ENCODE measurements around the gene COQ7.

The COQ7 gene

DNA sequence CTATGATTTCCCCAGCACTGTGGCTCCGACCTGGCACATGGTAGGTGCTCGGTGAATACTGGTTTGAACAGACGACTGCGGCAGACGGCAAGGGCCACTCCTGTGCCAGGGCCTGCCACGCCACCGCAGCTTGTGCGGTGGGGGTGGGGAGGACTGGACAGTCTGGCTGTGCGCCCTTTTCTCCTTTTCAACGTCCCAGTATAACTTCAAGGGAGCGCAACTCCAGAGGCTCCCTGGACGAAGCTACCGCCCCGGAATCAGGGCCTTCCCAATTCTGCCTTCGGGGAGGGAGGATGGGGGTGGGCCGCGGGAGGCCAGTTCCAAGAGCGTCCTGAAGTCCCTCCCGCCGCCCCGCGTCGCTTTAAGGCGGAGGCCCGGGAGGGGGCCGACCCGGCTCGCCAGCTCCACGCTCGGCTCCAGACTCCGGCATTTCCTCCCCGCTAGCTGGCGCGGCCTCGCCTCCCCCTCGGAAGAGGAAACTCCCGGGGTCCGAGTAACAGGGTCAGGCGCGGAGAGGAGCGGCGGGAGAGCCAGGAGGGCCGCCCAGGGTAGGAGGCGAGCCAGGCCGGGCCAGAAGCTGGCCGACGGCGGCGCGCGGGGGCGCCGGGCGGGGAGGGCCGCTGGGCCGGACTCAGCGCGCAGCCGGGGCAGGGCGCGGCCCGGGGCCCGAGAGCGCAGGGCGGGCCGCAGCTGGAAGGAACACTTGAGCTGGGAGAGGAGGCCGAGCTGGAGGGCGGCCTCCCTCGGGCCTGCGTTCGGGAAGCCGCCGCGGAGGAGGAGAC, 46.4 kb downstream of the COQ7 start, which contains the start of gene ITPRIPL2:
Gene ITPRIPL2 (plus strand): TSS at position 388 of the 782 bp plus-strand sequence. CDS start 498 bp downstream, outside the sequence.
- DNase-seq = peak; percentile 72

DNA sequence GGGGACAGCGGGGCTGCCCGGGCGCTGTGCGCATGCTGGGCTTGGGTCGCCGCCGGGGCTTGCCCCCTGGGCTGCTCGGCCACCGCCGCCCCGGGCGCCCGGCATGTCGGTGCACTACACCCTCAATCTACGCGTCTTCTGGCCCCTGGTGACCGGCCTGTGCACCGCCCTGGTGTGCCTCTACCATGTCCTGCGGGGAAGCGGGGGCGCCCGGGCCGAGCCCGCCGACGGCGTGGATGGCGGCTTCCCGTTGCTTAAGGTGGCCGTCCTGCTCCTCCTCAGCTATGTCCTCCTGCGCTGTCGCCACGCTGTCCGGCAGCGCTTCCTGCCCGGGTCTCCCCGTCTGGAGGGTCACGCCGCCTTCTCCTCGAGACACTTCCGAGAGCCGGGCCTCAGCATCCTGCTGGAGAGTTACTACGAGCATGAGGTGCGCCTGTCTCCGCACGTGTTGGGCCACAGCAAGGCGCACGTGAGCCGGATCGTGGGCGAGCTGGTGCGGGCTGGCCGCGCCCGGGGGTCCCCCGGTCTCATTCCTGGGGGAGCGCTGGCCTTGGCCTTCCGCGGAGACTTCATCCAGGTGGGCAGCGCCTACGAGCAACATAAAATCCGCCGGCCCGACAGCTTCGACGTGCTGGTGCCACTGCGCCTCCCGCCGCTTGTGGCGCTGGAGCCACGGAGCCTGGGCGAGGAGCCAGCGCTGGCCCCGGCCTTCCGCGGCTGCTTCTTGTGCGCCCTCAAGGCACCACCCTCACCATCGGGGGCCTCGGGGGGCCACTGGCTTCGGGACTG, 47.1 kb downstream of the COQ7 start:
- DNase-seq = no peak

DNA sequence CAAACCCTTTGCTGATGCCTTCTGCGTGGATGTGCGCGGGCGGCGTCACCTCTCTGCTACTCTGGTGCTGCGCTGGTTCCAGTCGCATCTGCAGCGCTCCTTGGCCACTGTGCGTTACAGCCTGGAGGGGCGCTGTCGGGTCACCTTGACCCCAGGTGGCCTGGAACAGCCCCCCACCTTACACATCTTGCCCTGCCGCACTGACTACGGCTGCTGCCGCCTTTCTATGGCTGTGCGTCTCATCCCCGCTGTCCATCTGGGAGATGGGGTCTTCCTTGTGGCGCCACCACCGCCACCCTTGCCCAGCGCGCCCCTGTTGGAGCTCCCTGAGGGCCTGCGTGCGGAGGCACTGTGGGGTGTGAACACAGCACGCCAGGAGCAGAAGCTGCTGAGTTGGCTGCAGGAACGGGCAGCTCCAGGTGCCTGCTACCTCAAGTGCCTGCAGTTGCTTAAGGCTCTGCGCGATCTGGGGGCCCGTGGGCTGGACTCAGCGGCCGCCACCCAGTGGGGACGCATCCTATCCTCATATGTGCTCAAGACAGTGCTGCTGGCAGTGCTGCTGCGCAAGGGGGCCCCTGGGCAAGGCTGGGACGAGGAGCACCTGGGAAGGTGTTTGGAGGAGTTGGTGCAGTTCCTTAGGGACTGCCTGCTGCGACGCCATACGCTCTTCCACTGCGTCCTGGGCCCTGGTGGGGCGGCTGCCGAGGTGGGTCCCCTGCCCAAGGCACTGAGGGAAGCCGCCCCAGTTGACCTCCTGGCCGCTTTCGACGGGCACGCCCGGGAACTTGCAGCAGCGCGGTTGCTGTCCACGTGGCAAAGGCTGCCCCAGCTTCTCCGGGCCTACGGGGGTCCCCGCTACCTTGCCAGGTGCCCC, 48.0 kb downstream of the COQ7 start:
- no peak for DNase-seq

DNA sequence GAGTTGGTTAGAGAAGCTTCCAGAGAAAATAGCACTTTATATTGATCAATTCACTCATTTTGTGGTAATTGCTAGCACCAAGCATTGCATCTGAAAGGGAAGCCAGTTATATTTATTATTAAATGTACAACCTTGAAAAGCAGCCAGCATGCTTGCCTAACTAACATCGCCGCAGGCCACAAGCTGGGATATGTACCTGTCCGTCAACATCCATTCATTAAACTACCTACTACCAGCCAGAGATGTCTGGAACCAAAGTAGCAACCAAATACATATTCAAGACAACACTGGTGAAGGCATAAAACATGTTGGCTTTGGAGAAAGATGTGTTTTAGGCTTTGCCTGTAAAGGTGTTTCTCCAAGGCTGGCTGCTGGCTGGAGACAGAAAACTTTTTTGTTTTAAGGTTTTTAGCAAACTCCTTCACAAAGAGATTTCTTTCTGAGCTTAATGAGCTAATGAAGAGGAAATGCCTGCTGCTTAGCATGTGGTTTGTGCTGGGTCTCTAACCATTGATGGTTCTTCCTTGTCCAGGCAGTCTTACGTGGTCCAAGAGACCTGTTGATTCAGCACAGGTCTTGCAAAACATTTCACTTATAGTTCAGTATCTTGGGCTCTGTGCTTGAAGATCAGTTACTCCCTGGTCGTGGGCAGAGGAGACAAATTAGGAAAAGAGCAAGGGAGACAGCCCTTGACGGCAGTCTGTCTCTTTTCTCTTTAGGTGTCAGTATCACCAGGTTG, 49.5 kb downstream of the COQ7 start:
- peak; percentile 15 for DNase-seq

DNA sequence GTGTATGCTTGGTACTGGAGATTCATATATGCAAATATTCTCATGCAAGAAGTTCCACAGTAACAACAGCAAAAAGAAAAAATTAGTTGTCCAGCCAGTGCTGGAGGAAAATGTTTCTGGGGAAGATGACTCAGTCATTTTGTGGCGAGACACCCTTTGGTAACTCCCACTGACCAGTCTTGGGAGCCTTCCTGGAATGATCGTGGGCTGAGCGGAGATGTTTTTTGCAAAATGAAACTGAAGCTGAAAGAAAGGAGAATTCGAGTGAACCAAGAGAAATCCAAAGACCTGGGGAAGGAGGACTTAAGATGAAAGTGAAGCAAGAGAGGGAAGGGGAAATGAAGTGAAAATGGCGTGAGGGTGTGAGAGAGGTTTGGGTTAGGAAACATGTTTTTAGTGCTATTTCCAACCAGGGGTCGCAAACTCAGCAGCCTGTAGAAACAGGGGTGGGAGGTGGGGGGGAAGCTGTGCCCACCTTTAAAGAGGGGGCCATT, 51.6 kb downstream of the COQ7 start:
- DNase-seq = peak; percentile 89

DNA sequence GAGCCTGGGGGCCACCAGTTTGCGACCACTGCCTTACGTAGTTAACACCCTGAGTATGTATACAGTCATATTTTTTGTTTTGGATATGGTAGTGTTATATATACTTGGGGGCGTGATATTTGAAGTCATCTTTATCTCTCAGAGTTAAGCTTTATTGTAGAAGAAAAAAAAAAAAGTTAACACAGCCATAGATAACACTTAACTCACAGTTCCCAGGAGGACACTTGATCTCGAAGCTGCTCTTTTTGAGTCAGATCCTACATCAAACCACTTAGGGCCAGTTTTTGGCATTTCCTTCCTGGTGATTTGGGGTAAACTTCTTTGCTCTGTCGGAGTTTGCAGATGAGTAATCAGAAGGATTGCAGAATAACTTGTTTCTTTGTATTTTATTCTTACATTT, 52.1 kb downstream of the COQ7 start:
- peak; percentile 65 for DNase-seq

DNA sequence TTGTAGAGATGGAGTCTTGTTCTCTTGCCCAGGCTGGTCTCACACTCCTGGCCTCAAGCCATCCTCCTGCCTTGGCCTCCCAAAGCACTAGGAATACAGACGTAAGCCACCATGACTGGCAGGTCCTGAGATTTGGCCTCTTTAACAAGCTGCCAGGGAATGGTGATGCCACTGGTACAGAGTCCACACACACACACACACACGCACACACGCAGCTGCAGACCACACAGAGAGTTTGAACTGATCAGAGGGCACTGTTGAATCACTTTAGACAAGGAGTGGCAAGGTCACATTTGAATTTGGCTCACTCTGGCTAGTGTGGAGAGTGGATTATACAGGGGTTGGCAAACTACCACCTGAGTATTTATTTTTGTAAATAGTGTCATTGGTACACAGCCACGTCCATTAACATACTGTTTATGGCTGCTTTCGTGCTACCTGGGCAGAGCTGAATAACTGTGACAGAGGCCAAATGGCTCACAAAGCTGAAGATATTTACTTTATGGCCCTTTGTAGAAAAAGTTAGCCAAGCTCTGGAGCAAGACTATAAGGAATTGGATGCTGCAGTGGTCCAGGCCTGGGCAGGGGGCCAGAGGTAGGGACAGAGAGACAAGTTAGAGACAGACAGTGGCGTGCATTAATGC, 56.2 kb downstream of the COQ7 start:
- DNase-seq = no peak

DNA sequence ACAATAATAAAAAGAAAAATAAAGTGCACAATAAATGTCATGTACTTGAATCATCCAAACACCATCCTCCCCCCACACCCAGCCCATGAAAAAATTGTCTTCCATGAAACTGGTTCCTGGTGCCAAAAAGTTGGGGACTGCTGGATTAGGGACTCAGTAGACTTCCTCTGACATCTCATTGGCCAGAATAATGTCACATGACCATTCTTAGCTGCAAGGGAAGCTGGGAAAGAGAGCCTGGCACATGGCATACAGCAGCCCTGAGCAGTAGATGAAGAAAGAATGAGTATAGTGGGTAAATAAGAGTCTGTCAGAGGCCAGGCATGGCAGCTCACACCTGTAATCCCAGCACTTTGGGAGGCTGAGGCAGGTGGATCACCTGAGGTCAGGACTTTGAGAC, 58.9 kb downstream of the COQ7 start:
- DNase-seq = no peak

DNA sequence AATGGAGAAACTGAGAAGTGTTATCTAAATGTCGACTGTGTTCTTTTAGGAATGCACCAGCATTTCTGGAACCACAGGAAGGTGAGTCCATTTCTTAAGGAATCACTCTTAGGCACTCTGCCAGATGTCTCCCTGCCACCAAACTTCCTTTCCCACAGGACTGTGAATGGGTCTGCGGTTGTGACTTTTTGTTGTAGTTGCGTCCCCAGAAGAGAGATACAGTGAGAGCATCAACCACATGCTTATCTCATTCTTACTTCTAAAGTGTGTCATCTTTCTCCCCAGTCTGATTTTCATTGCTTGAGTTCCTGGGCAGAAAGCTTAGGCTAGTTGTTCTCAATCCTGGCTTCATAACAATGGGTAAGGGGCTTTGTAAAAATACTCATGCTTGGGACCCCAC, 59.8 kb downstream of the COQ7 start:
- no peak for DNase-seq

DNA sequence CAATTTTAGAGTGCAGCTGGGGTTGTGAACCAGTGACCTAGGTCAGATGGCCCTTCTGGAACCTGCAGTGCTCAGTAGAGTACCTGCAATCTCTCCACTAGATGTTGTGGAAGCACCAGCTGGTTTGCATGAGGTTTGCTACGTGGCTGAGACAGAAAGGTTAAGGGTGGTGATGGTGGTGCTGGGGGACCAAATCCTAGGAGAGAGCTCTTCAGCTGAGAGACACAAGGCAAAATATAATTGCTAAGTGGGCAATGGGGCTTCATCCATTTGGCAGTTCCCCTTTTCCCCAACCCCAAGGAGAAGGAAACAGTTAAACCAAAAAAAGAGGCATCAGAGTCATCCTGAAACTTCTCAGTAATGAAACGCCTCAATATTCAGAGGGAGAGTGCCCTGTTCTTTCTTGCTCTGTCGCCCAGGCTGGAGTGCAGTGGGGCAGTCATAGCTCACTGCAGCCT, 60.3 kb downstream of the COQ7 start:
- DNase-seq = no peak

DNA sequence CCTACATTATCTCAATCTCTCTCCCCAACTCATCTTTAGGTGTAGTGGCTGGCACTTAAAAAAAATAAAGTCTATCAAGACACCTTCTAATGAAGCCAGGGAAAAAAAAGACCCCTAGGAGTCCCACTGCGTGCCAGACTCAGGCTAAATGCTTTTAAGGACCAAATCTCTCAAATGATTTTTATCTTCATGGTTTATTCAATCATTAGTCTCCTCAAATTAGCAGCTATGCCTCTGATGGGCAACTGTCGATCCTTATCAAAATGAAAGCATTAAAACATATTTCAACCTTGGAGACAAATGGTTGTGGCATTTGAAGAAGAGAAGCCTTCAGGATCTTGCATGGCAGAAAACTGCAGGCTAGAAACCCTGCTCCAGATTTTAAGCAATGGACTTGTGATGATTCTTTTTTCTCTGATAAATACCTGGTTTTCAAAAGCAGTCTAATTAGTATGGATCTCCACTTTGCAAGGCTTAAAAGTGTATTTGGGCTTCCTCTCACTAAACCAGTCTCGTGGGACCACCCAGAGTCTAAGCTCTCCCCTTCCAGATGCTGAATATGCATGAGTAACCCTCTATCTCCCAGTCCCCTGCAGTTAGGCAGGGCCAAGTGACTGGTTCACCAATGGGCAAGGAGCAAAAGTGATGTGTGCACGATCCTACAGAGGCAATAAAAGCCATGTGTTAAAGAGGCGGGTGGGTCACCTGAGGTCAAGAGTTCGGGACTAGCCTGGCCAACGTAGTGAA, 61.2 kb downstream of the COQ7 start:
- DNase-seq = no peak
